ENCODE results near the gene COX20. TPM values are rescaled to one million over a fixed set of nuclear protein-coding genes. Genes with fewer than 3 reads are reported as not detected.
A peak's percentile ranks its signal among the peaks of the same experiment; 100 is the strongest.

Gene COX20
- polyA plus RNA-seq, 1 of the 3 experiments (the other 2 are of a cell fraction), result 24.8 TPM

DNA sequence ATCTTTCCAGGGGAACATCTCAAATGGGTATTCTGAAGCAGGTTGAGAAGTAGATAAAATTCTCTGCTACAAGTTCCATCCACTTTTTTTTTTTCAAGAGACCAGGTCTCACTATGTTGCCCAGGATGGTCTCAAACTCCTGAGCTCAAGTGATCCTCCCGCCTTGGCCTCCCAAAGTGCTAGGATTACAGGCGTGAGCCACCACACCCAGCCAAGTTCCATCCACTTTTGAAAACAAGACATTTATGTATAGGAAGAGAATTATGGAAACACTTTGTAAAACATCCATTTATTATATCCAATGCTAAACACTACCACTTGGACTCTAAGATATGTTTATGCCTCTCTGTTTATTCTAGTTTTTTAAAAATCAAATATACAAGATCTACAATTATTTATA lies 15.4 kb downstream of the COX20 start:
- DNase-seq, result no peak
- Histone ChIP-seq H4K20me1 (ENCODE audit: insufficient read depth) (peaks cover 25% of the 10 kb centered on the region), H3K9me2 (no peaks in the 10 kb centered on the region), H2AFZ (ENCODE audit: low read depth) (no peak overlapping the region), H3K36me3 (replicated peaks in 1 of 2; ENCODE audit: control insufficient read depth in 1 of 2, insufficient read depth in 2 of 2, low read length in 1 of 2) (peaks cover 95 to 96% of the 10 kb centered on the region in 2 experiments), H3K4me3 (ENCODE audit: low read depth in 2 of 2, low read length in 1 of 2) (no peak overlapping the region), H3K27ac (ENCODE audit: low read depth in 2 of 2, low read length in 1 of 2) (no peak overlapping the region), H3K9me3 (no peaks in the 10 kb centered on the region), H3F3A (replicated peaks; ENCODE audit: insufficient read depth) (peaks cover 74% of the 10 kb centered on the region), H3K27me3 (ENCODE audit: insufficient read depth) (no peaks in the 10 kb centered on the region), H3K4me2 (no peak overlapping the region), H3K79me2 (ENCODE audit: insufficient read depth) (peaks cover 89% of the 10 kb centered on the region), H3K4me1 (ENCODE audit: control insufficient read depth in 1 of 2, insufficient read depth in 2 of 2, low read depth in 1 of 2, low read length in 1 of 2) (no peaks in the 10 kb centered on the region; a peak in 1 of 4 replicates), H3K9ac (no peak overlapping the region)
- ChIA-PET POLR2A (interaction anchor here (1.3 kb wide), 1 partner anchor 9 kb away, joined by 3 read pairs; no protein-coding TSS in a partner anchor), CTCF (interaction anchor here (1.3 to 2.1 kb wide), 5 partner anchors 9 to 192 kb away, joined by 3 to 11 read pairs (median 4); partner anchors contain the start of gene HNRNPU)
- 85% methylated on average over 2 of the region's 2 CpGs for WGBS (ENCODE audit: low lambda C conversion rate)
- no peak for TF ChIP-seq NRF1 (IDR thresholded peaks at IDR 0.05; ENCODE audit: low read depth, low read length)

DNA sequence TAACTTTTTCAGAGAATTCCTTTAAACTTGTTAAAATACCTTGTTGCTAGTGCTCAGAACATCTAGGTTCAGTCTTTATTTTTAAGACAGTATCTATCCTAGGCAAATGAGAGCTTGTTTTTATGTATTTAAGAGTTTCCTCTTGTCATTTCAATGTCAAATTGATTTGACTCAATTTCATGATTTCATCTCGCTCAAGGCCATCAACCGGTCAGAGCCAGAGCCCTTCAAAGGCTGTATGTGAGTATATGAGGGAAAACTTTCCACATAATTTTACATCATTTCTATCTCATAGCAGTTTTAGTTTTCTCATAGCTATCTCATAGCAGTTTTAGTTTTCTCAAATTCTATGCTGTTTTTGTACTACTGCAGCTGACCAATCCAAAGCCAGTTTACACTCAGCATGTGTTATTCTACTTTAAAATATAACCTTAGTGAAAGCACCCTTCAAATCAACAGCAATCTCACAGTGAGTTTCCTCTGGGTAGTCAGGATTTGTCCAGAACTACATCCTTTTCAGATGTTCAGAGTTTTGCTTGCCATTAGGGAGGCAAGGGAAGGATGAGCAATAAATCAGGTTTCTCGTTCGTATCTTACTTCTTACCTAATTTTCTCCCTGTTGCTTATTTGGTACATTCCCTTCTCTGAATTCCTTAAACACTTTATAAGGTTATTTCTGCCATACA lies 16.2 kb downstream of the COX20 start:
- ChIA-PET POLR2A (no interaction called here), CTCF (interaction anchor here (1.0 to 2.3 kb wide), 3 partner anchors 10 to 191 kb away, joined by 3 to 7 read pairs (median 3); no protein-coding TSS in a partner anchor)
- Histone ChIP-seq H3K27me3 (ENCODE audit: insufficient read depth) (no peaks in the 10 kb centered on the region), H3K4me2 (no peak overlapping the region), H3K9me3 (no peaks in the 10 kb centered on the region), H3F3A (replicated peaks; ENCODE audit: insufficient read depth) (peaks cover 70% of the 10 kb centered on the region), H3K36me3 (replicated peaks in 1 of 2; ENCODE audit: control insufficient read depth in 1 of 2, insufficient read depth in 2 of 2, low read length in 1 of 2) (peaks cover 97 to 99% of the 10 kb centered on the region in 2 experiments), H3K79me2 (ENCODE audit: insufficient read depth) (peaks cover 90% of the 10 kb centered on the region), H3K9ac (no peak overlapping the region), H3K9me2 (no peaks in the 10 kb centered on the region), H3K4me3 (ENCODE audit: low read depth in 2 of 2, low read length in 1 of 2) (no peak overlapping the region), H4K20me1 (ENCODE audit: insufficient read depth) (peaks cover 27% of the 10 kb centered on the region), H2AFZ (ENCODE audit: low read depth) (no peak overlapping the region), H3K27ac (ENCODE audit: low read depth in 2 of 2, low read length in 1 of 2) (peak overlapping the region; percentile 1 to 22; a peak in 1 of 4 replicates), H3K4me1 (ENCODE audit: control insufficient read depth in 1 of 2, insufficient read depth in 2 of 2, low read depth in 1 of 2, low read length in 1 of 2) (no peaks in the 10 kb centered on the region; a peak in 1 of 4 replicates)
- TF ChIP-seq POLR2AphosphoS5 (IDR thresholded peaks at IDR 0.05; ENCODE audit: low read depth, low read length) (0 out of 2 replicates have a peak, but pooled peaks have one; percentile 14), TCF12 (IDR thresholded peaks at IDR 0.05) (no peak), NFIC (IDR thresholded peaks at IDR 0.05; ENCODE audit: borderline replicate concordance) (no peak)
- TF ChIP-seq, protein P1, sequence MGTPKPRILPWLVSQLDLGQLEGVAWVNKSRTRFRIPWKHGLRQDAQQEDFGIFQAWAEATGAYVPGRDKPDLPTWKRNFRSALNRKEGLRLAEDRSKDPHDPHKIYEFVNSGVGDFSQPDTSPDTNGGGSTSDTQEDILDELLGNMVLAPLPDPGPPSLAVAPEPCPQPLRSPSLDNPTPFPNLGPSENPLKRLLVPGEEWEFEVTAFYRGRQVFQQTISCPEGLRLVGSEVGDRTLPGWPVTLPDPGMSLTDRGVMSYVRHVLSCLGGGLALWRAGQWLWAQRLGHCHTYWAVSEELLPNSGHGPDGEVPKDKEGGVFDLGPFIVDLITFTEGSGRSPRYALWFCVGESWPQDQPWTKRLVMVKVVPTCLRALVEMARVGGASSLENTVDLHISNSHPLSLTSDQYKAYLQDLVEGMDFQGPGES (IDR thresholded peaks at IDR 0.05; ENCODE audit: low read depth, low read length), result no peak
- no peak for DNase-seq
- WGBS (ENCODE audit: low lambda C conversion rate), result over 99% methylated on average over 4 of the region's 4 CpGs

DNA sequence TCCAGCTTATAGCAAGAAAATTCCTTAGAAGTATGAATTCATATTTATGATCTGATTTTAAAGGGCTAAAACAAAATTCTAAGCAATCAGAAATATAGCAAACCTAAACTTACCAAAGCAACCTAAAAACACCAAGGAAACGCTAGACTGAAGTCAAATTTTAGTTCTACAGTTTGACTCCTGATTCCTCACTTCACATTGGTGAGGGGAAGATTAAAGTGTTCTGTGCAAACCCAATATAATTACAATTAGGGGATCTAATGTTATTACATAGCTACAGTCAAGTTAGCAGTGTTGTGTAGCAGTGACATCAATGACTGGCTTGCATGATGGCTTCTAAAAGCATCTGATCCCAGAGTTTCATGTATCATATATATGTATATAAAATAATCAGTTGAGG lies 17.2 kb downstream of the COX20 start:
- Histone ChIP-seq H3K9me2 (no peaks in the 10 kb centered on the region), H3K9me3 (no peaks in the 10 kb centered on the region), H3K4me2 (no peak overlapping the region), H3K27me3 (ENCODE audit: insufficient read depth) (no peaks in the 10 kb centered on the region), H2AFZ (ENCODE audit: low read depth) (no peak overlapping the region), H4K20me1 (ENCODE audit: insufficient read depth) (peaks cover 37% of the 10 kb centered on the region), H3K4me1 (ENCODE audit: control insufficient read depth in 1 of 2, insufficient read depth in 2 of 2, low read depth in 1 of 2, low read length in 1 of 2) (no peaks in the 10 kb centered on the region; a peak in 1 of 4 replicates), H3K27ac (ENCODE audit: low read depth in 2 of 2, low read length in 1 of 2) (peak overlapping the region in 1 of 2 experiments; percentile 39; a peak in 2 of 4 replicates), H3K4me3 (ENCODE audit: low read depth in 2 of 2, low read length in 1 of 2) (no peak overlapping the region), H3K9ac (no peak overlapping the region), H3F3A (replicated peaks; ENCODE audit: insufficient read depth) (peaks cover 67% of the 10 kb centered on the region), H3K79me2 (ENCODE audit: insufficient read depth) (peaks cover 92% of the 10 kb centered on the region), H3K36me3 (replicated peaks in 1 of 2; ENCODE audit: control insufficient read depth in 1 of 2, insufficient read depth in 2 of 2, low read length in 1 of 2) (peaks cover 97 to 99% of the 10 kb centered on the region in 2 experiments)
- ChIA-PET POLR2A (no interaction called here), CTCF (interaction anchor here (0.9 to 2.3 kb wide), 6 partner anchors 9 to 190 kb away, joined by 3 to 10 read pairs (median 3); a partner anchor contains a TSS)
- TF ChIP-seq POLR2AphosphoS5 (IDR thresholded peaks at IDR 0.05; ENCODE audit: low read depth, low read length) (no peak), RAD21 (IDR thresholded peaks at IDR 0.05; ENCODE audit: low read length) (no peak), CHD2 (IDR thresholded peaks at IDR 0.05; ENCODE audit: low read length, partially characterized antibody) (no peak), NFIC (IDR thresholded peaks at IDR 0.05; ENCODE audit: borderline replicate concordance) (no peak), TAF1 (IDR thresholded peaks at IDR 0.05; ENCODE audit: borderline replicate concordance, low read depth, low read length) (no peak)
- TF ChIP-seq, protein P2, sequence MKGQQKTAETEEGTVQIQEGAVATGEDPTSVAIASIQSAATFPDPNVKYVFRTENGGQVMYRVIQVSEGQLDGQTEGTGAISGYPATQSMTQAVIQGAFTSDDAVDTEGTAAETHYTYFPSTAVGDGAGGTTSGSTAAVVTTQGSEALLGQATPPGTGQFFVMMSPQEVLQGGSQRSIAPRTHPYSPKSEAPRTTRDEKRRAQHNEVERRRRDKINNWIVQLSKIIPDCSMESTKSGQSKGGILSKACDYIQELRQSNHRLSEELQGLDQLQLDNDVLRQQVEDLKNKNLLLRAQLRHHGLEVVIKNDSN (IDR thresholded peaks at IDR 0.05; ENCODE audit: borderline replicate concordance, low read depth), result no peak
- TF ChIP-seq, protein P3, sequence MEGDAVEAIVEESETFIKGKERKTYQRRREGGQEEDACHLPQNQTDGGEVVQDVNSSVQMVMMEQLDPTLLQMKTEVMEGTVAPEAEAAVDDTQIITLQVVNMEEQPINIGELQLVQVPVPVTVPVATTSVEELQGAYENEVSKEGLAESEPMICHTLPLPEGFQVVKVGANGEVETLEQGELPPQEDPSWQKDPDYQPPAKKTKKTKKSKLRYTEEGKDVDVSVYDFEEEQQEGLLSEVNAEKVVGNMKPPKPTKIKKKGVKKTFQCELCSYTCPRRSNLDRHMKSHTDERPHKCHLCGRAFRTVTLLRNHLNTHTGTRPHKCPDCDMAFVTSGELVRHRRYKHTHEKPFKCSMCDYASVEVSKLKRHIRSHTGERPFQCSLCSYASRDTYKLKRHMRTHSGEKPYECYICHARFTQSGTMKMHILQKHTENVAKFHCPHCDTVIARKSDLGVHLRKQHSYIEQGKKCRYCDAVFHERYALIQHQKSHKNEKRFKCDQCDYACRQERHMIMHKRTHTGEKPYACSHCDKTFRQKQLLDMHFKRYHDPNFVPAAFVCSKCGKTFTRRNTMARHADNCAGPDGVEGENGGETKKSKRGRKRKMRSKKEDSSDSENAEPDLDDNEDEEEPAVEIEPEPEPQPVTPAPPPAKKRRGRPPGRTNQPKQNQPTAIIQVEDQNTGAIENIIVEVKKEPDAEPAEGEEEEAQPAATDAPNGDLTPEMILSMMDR (IDR thresholded peaks at IDR 0.05), result no peak
- TF ChIP-seq, protein P4, sequence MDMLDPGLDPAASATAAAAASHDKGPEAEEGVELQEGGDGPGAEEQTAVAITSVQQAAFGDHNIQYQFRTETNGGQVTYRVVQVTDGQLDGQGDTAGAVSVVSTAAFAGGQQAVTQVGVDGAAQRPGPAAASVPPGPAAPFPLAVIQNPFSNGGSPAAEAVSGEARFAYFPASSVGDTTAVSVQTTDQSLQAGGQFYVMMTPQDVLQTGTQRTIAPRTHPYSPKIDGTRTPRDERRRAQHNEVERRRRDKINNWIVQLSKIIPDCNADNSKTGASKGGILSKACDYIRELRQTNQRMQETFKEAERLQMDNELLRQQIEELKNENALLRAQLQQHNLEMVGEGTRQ (IDR thresholded peaks at IDR 0.05; ENCODE audit: borderline replicate concordance, low read depth, low read length), result no peak
- DNase-seq, result no peak
- 100% methylated on average over 1 of the region's 1 CpG for WGBS (ENCODE audit: low lambda C conversion rate)
